K562 (cell line): Measurements from ENCODE around the gene TIAM1. TPM values are rescaled to one million over a fixed set of nuclear protein-coding genes. Genes with fewer than 3 reads are reported as not detected.

Experiments used
- CLOCK ChIP-seq: fragments of 250-450 bp; sonication (Bioruptor Pico); IDR thresholded peaks from 2 replicates; pipeline ENCODE4 v1.4.0; 2020; ENCODE audit warnings: mild to moderate bottlenecking, moderate library complexity, borderline replicate concordance
- CXXC5 ChIP-seq: fragments of 250-450 bp; sonication (Bioruptor Pico); IDR thresholded peaks from 2 replicates; pipeline ENCODE4 v1.8.0; 2022; ENCODE audit warnings: inconsistent platforms, mild to moderate bottlenecking, moderate library complexity
- RREB1 ChIP-seq: fragments of 250-450 bp; sonication (Bioruptor Pico); IDR thresholded peaks from 2 replicates; pipeline ENCODE4 v1.4.0; 2020
- SAFB2 ChIP-seq: fragments of 200-400 bp; formaldehyde crosslinking; IDR thresholded peaks from 2 replicates; pipeline ENCODE4 v1.6.1; 2018; ENCODE audit warnings: borderline replicate concordance, low read length, low read depth, moderate library complexity; ENCODE audit not compliant: severe bottlenecking
- ZBTB34 ChIP-seq: fragments of 250-450 bp; sonication (Bioruptor Pico); IDR thresholded peaks from 2 replicates; pipeline ENCODE4 v1.8.0; 2021; ENCODE audit warnings: mild to moderate bottlenecking, moderate library complexity
- ZNF316 ChIP-seq: fragments of 450-650 bp; IDR thresholded peaks from 2 replicates; pipeline ENCODE4 v1.6.1; 2016
- ZNF586 ChIP-seq: fragments of 450-650 bp; formaldehyde crosslinking; conservative IDR thresholded peaks from 2 replicates; pipeline ENCODE4 v1.4.0; 2020; ENCODE audit warnings: mild to moderate bottlenecking, moderate library complexity
- polyA plus RNA-seq, 8 experiments: library from polyadenylated mRNA; depleted of rRNA in 4 of 8; stranded (reverse) in 5 of 8; unstranded in 3 of 8; fragments of >200 nt; fragmentation: Nextera tagmentation in 2 of 8; fragmentation: Illumina TruSeq in 1 of 8; extraction: Ambion mirVana in 2 of 8; extraction: Trizol in 1 of 8; gene quantifications; 2 replicates each; pipeline versions ENCODE4 v1.2.1 to v1.2.3, GENCODE V29; 2011 to 2014; ENCODE audit warnings: inconsistent platforms in 1 of 8, missing spikeins in 1 of 8
- total RNA-seq, 7 experiments: library from RNA; depleted of rRNA in 6 of 7; stranded (reverse); fragments of >200 nt in 6 of 7; fragmentation: Illumina TruSeq in 2 of 7; extraction: Trizol in 2 of 7; gene quantifications; 2 replicates each; pipeline versions ENCODE4 v1.2.1 to v1.2.3, GENCODE V29; 2011 to 2021; ENCODE audit warnings: low replicate concordance in 1 of 7

TIAM1 gene
- total and polyA plus RNA-seq, 9 of the 15 experiments (the other 6 are each of a cell fraction or from before 2014, with no cell fraction given) = 0.11 TPM; not detected in 8

GRCh38 chr21:31137960-31138359 is 206.1 kb downstream of the TIAM1 start (continued):
- TF ChIP-seq ZNF316 (peak; percentile 55), CLOCK (CRISPR knock-in tag) (no peak), SAFB2 (no peak), RREB1 (CRISPR knock-in tag) (no peak), ZBTB34 (CRISPR knock-in tag) (no peak), CXXC5 (CRISPR knock-in tag) (no peak), ZNF586 (CRISPR knock-in tag) (no peak)
